HUDEP-2 (cell line): ENCODE results near the gene ZBTB42.
A peak's percentile ranks its signal among the peaks of the same experiment; 100 is the strongest.

ENCODE experiments used
- DNase-seq, 76 experiments: peaks; one replicate each; lab custom pipeline; 2025; ENCODE audit not compliant: unreplicated experiment in 76 of 76; lab: John Stamatoyannopoulos, UW

Gene ZBTB42

DNA sequence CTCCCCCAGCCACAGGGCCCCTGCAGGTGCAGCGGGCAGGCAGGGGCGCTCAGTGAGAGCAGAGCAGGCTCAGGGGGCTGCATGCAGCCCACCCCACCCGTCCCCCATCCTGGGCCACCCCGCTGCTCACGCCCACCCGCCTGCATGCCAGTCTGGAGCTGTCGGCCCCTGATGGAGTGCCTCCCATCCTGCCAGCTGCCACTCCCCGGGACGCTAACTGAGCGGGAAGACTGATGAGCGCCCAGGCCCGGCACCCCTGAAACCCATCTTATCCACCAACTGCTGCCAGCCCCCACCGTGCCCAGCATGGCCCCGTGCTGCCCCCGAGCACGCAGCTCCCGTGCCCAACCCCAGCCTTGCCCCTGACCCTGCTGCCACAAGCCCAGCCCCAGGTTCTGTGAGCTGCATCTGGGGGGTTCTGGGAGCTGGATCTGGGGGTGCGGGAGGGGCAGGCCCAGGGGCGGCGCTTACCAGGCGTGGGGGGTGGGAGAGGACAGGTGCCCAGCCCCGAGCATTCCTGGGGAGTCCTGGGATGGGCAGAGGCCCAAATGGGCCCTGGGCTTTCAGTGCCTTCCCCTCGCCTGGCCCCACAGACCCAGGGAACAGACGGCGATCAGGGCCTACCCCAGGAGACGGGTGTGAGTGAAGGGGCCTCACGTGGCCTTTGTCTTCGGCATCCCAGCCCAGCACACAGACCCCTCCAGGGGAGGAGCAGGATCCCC, 18.7 kb upstream of the ZBTB42 start:
- no peak for DNase-seq

DNA sequence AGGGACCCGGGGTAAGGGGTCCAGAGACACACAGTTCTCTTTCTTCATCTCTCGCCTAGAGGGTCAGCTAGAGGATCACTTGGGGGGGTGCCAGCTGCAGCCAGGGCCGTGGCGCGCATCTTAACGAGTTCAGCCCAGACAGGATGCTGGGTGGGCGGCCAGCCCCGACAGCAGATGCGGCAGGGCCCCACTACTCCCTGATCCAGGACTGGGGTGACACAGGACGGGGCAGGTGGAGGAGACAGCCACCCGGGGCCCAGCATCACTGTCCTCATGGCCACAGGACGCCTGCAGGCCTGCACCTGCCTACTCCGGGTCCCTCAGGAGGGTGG, 18.1 kb upstream of the ZBTB42 start:
- DNase-seq, result no peak

DNA sequence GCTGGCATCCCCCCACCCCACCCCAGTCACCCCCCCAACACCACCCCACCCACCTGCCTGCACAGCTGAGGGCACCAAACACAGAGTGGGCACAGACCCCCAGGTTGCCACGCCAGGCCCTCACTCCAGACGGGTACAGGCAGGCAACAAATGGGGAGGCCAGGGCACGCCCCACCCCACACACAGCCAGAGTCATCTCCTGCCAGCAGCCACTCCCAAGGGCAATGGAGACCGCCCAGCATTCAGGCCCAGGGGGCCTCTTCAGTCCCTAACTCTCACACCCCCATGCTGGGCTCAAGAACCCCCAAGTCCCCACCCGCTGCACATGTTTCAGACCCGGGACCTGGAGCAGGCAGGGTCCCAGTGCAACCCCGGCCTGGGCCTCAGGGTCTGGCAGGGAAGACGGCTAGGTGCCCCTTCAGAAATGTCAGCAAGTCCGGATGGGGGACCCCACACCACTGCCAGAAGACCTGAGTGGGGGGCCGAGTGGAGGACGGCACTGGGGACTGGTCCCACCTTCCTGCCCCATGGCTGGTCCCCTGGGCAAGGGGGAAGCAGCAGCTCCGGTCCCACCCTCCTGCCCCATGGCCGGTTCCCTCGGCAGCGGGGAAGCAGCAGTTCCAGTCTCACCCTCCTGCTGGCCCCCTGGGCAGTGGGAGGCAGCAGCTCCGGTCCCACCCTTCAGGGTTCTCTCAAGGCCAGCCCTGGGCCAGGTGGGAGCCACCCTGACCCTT, 17.2 kb upstream of the ZBTB42 start:
- DNase-seq, result peak in 2 of 76 experiments; percentile 18 to 29

DNA sequence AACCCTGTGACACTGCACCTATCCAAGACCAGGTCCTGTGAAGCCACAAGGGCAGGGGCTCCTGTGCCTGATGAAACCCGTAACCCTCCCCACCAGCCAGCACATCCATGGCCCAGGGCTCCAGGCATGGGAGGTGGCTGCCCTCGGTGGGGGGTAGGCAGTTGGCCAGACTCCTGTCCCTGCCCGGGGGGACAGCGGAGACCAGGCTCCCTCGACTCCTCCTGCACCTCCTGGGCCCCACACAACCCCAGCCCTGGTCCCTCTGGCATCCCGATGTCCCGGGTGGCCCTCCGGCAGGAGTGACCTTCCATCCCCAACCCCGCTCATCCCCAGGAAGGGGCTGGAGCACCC, 16.7 kb upstream of the ZBTB42 start:
- no peak for DNase-seq

DNA sequence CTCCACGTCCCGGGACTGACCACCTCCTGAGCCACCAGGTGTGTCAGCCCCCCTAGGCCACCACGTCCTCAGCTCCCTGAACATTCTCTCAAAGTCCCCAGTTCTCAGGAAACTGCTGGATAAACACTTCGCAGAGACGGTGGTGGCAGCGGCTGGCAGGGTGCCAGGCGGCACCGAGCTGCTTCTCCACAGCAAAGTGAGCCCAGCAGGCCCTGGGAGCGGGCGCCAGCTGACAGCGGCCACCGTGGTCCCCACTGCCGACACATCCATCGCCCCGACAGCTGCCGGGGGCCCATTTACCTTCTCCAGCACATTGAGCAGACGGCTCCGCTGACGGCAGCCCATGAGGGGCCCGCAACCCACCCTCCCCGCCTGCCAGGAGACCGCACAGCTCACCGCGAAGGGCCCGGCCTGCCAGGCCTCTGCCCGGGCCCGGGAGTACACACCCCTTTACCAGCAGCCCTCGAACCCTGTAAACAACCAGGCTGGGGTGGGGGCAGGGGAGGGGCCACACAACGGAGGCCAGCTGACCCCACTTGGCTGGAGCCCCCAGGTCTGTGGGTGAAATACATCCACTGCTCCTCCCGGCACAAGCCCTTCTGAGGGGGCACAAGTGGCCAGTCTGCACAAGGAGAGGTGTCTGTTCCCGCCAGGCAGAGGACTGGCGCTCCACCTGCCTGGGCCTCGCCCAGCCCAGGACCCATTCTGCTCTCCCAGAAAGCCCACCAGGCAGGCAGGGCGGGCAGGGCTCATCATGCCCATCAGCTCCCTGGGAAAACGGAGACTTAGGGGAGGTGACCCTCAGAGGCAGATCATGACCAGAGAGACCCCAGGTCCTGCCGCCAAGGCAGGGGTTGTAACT, 15.8 kb upstream of the ZBTB42 start:
- no peak for DNase-seq

DNA sequence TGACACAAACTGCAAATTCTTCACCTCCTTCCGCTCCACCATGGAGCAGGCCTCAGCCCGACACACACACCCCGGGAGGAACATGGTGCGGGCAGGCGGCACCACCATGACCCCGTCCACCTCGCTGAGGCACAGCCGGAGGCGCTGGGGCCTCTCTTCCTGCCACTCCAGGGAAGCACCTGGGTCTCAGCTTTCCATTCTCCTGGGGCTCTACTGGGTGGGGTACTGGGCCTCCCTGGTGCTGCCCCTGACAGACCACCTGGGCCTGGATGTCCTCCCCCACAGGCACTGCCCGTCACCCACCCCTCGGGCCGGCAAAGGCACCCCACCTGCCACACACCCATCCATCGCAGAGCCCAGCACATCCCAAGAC, 15.2 kb upstream of the ZBTB42 start:
- DNase-seq, result no peak

DNA sequence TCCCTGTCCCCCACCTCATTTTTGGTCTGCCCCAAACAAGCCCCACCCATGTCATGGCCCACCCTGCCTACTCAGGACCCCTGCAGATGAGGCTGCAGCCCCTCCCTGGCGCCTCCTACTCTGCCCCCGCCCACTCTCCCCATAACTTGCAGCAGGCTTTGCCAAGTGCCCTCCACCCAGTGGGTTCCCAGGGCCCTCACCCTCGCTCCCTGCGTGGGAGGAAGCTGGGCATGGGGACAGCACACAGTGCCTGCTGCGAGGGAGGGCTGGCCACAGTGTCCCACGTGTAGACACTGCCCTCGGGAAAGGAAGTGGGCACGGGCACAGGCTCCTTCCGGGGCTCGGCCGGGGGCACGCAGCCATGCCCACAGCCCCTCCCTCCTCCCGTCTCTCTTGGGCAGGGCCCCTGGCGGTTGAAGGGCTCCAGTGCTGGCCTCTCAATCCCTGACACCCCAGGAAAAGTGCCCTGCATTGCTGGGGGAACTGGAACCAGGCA, 14.8 kb upstream of the ZBTB42 start:
- peak in 53 of 76 experiments; percentile 12 to 75 (median 43) for DNase-seq

DNA sequence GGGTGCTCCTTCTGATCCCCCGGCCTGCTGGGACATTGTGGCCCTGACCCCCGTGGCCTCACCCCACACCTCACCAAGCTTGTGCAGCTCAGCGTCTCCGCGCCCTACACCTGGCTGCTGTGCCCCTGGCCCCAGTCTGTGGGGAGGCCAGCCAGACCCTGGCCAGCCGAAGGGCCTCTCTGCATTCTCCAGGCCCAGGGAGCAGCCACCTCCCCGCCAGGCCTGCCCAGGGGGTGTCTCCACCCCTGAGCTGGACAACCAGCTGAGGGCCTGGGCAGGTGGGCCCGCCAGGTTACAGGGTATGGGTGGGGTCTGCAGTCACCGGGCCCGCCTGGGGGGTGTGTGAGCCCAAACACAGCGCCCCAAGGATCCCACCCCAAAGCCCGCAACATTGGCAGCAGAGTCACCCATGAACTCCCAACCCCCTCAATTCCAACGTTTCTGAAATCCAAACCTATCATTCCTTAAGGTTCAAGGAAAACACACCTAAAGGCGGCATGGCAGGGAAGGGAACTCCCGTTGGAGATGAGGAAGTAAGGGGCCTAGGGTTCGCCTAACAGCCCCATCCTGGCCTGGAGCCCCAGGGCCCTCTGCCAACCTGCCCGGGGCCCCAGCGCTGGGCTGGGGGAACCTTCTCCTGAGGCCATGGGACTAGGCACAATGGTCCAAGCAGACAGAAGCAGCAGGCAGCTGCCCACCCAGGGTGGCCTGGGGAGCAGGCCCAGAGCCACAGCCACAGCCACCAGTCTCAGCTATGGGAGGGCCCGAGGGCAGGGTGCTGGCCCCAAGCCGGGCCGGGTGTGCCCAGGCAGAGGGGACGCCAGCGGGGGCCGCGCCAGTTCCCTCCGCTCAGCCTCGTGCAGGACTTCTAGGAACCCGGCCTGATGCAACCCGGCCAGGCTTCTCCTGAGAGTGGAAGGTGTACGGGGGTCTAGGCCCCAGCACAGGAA, 13.9 kb upstream of the ZBTB42 start:
- DNase-seq, result no peak

DNA sequence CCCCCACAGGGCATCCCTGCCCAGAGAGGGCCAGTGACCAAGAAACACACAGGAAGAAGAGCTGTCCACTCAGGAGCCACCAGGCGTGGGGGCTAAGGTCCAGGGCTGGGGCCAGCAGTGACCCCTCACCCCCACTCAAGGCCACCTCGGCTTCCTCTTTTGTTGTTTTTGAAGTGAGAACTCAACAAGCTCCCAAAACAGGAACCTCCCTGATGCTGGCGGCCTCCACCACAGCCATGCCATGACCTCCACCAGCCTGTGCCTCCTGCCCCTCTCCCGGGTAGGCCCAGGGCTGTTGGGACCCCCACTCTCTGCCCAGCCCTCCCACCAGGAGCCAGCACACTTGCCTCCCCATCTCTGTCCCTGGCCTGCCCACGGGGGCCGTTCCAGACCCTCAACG, 13.2 kb upstream of the ZBTB42 start:
- DNase-seq, result no peak

DNA sequence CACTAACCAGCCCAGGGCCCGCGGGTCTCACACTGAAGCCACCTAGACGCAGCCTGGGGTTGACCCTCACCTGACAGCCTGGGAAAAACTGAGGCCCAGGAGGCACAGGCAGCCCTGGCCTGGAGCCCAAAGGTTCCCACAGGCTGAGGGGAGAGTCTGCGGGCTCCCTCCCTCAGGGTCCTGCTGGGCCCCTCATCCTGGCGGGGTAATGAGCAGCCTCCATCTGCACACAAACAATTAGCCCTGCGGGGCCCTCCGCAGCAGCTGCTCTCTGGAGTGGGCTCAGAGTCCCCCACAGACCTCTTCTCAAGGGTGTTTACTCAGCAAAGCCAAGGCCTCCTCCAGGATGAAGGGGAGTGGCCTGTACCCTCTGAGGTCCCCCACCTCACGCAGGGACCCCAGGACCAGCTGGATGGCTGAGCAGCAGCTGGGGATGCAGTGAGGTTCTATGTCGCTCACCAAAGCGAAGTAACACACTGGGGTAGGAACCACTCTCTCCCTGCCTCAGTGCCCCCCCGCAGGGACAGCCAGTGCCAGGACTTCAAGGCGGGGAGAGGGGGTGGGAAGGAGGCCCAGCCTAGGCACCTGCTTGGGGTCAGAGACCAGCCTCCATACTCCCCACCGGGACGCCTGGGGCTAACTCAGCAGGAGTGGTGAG, 12.6 kb upstream of the ZBTB42 start:
- DNase-seq, result no peak

DNA sequence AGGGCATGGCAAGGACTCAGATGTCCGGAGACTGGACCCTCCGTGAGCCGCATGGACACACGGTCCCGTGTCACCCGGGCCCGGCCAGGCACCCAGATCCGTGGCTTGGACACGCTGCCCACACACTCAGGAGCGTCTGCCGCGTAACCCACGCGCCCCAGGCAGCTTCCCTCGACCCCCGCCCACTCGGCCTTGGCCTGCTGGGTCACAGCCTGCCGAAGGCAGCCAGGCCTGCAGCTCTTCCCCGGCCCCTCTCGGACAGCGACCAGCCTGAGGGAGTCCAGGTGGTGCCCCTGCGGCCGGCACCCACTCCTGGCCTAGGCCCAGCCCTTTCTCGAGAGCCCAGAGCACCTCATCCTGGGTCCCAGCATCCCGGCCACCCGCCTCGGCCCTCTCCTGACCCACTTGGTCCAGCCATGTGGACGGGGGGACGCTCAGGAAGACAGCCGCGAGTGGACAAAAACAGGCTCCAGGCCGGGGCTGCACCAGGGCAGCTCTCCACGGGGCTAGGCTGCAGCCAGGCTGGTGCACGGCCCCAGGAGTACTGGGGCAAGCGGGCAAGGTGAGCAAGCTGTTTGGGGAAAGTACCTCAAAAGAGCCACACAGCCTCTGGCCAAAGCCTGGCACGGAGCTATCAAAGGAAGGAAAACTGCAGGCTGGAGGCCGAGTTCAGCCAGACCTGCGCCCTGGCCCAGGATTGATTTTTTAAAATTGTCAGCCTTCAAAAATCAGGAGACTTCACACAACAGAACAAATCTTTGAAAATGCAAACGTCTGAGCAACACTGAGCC, 11.8 kb upstream of the ZBTB42 start:
- DNase-seq, result no peak

DNA sequence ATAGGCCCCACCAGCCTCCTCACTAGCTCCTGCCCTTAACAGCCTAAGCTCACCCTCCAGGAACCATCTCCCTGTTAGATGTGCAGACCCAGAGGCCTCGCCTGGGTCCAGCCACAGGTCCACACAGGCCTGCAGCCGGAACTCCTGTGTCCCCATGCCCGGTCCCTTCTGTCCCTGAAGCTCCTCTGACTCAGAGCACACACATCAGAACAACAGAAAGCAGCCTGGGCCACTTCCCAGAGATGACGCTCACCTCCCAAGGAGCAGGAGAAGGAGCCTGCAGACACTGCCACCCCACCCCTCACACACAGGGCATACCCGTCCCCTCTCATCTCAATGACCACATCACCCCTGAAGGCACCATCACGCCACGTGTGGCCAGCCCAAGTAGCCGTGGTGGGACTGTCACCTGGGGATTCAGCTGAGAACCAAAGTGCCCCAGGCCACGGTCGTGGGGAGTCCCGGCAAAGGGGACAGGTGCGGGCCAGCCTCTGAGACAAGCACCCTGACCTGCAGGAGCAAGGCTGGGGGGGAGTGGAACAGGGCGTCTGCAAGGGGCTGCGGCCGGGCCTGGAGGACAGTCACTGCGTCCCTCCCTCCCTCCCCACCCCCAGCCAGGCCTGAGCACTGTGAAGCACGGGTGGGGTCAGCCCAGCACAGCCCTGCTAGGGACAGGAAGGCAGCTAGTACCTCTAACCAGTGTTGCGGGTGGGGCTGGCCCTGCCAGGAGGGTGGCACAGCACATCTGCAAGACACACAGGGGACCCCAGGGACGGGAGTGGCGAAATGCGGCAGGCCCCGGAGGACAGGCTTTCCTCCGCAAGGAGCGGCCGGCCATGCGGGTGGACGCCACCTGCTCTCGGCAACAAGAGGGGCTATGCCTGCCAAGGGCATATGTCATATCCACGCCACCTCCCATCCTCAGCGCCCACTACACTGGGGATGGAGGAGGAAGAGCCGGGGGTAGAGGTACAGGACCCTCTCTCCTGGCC, 10.9 kb upstream of the ZBTB42 start:
- no peak for DNase-seq

DNA sequence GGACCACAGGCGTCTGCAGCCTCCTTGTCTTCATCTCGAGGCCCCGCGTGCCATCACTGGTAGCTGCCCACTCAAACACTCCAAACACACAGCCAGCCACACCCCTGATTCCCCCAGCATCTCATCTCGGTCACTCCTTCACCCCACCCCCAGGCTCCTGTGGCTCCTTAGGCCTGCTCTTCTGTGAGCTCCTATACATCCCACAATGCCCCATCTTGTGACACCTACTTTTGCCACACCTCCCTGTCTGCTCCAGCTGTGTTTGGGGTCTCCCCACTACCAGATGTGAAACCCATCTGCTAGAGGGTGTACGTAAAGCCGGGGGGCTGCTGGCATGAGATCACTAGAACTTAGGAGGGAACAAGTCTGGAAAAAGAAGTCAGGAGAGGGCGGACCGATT, 9.5 kb upstream of the ZBTB42 start:
- no peak for DNase-seq

DNA sequence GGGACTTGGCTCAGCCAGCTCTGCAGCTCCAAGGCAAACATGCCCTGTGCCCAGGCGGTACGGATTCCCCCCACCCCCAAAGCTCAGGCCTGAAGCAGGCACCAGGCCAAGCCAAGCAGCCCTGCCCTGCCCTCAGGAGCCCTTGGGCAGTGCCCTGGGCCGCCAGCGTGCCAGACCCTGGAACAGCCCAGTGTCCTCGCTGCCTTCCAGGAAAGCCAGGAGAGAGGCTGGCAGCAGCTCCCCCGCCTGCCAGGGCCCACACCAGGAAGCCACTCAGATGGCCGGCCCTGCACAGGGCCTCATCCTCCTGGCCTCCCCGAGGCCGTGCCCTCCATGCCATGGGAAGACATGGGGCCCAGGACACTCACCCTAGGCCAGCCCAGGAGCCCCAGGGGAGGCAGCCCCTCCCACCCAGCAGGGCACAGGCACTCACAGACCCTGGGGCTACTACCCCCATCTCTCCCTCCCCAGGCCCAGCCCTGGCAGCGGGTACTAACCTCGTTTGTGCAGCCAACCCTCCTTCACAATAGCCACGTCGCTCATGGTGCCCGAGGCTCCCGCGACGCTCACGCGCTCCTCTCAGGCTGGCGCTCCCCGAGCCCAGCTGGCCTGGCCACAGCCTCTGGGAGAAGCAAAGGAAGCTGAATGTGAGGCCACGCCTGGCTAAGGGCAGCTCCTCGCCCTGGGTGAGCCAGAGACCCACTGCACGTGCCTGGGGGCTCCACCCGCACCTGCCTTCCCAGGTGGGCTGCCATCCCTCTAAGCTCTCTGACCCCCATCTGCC, 8.6 kb upstream of the ZBTB42 start:
- peak in 2 of 76 experiments; percentile 11 to 21 for DNase-seq

DNA sequence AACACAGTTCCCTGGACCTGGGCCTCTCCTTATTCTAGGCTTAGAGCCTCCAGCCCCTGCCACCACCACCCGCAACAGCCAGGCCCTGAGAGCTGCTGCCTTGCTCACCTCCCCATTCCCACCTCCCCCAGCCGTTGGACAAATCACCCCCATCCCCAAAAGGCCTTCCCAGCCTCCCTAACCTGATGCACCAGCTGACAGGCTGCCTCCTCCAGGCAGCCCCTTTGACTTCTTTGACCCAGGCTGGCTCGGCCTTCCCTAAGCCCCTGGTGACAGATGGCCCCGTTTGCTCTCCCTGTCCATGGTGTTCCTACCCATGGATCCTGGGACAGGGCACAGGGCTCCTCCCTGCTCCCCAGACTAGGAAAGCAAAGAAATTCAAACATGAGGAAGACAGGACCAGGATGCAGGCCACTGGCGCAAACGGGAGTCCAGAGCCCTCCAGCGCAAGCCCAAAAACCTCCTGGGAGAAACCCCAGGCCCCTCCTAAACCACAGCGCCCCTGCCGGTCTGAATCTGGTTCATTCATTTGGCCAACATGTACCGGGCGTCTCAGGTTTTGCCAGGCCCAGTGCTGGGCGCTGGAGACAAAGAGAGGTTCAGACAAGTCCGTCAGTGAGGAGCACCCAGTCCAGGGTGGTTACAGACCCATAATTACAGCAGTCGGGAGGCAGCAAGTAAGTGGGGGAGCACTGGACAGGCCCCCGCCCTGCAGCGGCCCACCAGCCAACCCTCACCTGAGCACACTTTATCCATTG, 7.8 kb upstream of the ZBTB42 start:
- no peak for DNase-seq

DNA sequence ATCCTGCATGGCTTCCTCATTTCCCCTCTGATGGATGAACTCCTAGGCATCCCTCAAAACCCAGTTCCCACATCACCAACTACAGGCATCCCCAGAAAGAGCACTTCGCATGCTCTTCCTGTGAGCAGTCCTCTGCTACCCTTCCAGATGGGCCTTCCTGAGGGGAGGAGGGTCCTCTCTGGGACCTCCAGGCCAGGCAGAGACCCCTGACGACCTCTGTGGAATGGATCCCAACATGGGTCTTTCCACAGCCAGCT, 7.3 kb upstream of the ZBTB42 start:
- DNase-seq, result no peak

DNA sequence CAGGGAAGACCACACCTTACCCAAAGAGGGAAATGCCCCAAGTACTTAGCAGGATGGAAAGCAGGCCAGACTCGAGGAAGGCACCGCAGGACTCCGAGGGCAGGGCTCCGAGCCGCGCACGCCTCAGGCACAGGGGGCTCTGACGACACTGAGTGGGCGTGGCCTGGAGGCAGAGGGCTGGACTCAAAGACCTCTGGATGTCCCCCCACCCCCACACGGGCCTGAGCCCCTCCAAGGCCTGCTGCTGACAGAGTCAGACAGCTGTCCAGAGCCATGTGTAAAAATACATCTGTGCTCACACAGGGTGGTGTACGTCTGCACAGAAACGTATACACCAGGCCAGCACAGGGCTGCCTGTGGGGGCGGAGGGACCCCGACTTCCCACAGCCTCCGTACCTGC, 6.8 kb upstream of the ZBTB42 start:
- DNase-seq, result peak in 11 of 76 experiments; percentile 15 to 40 (median 28)
